ENCODE data around the gene LMBR1. TPM values are rescaled to one million over a fixed set of nuclear protein-coding genes. Genes with fewer than 3 reads are reported as not detected.
"Not testable (repeated sequence)": the region's sequence is repeated elsewhere in the genome, so short reads cannot be mapped to it uniquely, and the experiment has no call there.

LMBR1 gene
- polyA plus RNA-seq, 1 donor from 2014 or later, result 68.9 TPM

GRCh38 chr7:156857757-156858156 lies 35.2 kb downstream of the LMBR1 start:
- Histone ChIP-seq H3K27me3 (ENCODE audit: insufficient read depth, low read depth, low read length) (no peaks in the 10 kb centered on the region), H3K79me2 (replicated peaks; ENCODE audit: insufficient read depth, low read length) (peaks cover 24% of the 10 kb centered on the region), H3K4me2 (ENCODE audit: low read length) (no peak overlapping the region), H2AFZ (ENCODE audit: low read depth, low read length) (no peak overlapping the region), H3K4me3 (ENCODE audit: low read length) (no peak overlapping the region), H3F3A (ENCODE audit: insufficient read depth, low read length, poor library complexity, severe bottlenecking) (no peaks in the 10 kb centered on the region), H3K9me3 (ENCODE audit: low read length) (peaks cover 7% of the 10 kb centered on the region), H3K9me2 (ENCODE audit: insufficient read depth, low read length) (no peaks in the 10 kb centered on the region), H3K36me3 (ENCODE audit: insufficient read depth, low read length) (no peaks in the 10 kb centered on the region), H4K20me1 (ENCODE audit: insufficient read depth) (no peaks in the 10 kb centered on the region), H3K27ac (ENCODE audit: low read length) (no peak overlapping the region), H3K9ac (ENCODE audit: low read length) (no peak overlapping the region)
- TF ChIP-seq TAF1 (IDR thresholded peaks at IDR 0.05; ENCODE audit: low read depth) (no peak), EP300 (conservative IDR thresholded peaks at IDR 0.05; ENCODE audit: poor library complexity, severe bottlenecking) (no peak)

- peaks cover 7% of the 10 kb centered on the region for H3K9me3 ChIP-seq (ENCODE audit: low read length)
- TF ChIP-seq MXI1 (conservative IDR thresholded peaks at IDR 0.05; ENCODE audit: poor library complexity, severe bottlenecking), result no peak
- H3K4me3 ChIP-seq (ENCODE audit: low read length), result no peak overlapping the region
- no peak overlapping the region for H3K9ac ChIP-seq (ENCODE audit: low read length)
- no peaks in the 10 kb centered on the region for H3K9me2 ChIP-seq (ENCODE audit: insufficient read depth, low read length)
- H2AFZ ChIP-seq (ENCODE audit: low read depth, low read length), result no peak overlapping the region
- peaks cover 24% of the 10 kb centered on the region for H3K79me2 ChIP-seq (replicated peaks; ENCODE audit: insufficient read depth, low read length)
- H3K36me3 ChIP-seq (ENCODE audit: insufficient read depth, low read length), result no peaks in the 10 kb centered on the region
- no peaks in the 10 kb centered on the region for H4K20me1 ChIP-seq (ENCODE audit: insufficient read depth)
- H3K27me3 ChIP-seq (ENCODE audit: insufficient read depth, low read depth, low read length), result no peaks in the 10 kb centered on the region
- H3K4me2 ChIP-seq (ENCODE audit: low read length), result no peak overlapping the region
- H3F3A ChIP-seq (ENCODE audit: insufficient read depth, low read length, poor library complexity, severe bottlenecking), result no peaks in the 10 kb centered on the region
- H3K27ac ChIP-seq (ENCODE audit: low read length), result no peak overlapping the region
These were observed 38.3 kb downstream of the LMBR1 start for GRCh38 chr7:156854654-156855053.

GRCh38 chr7:156848979-156849378 lies 44.0 kb downstream of the LMBR1 start:
- Histone ChIP-seq H3F3A (ENCODE audit: insufficient read depth, low read length, poor library complexity, severe bottlenecking) (no peaks in the 10 kb centered on the region), H3K27ac (ENCODE audit: low read length) (no peak overlapping the region), H3K4me3 (ENCODE audit: low read length) (no peak overlapping the region), H3K9me2 (ENCODE audit: insufficient read depth, low read length) (no peaks in the 10 kb centered on the region), H3K9me3 (ENCODE audit: low read length) (no peaks in the 10 kb centered on the region), H3K36me3 (ENCODE audit: insufficient read depth, low read length) (no peaks in the 10 kb centered on the region), H3K27me3 (ENCODE audit: insufficient read depth, low read depth, low read length) (no peaks in the 10 kb centered on the region), H3K4me2 (ENCODE audit: low read length) (no peak overlapping the region), H3K79me2 (replicated peaks; ENCODE audit: insufficient read depth, low read length) (peaks cover 10% of the 10 kb centered on the region), H2AFZ (ENCODE audit: low read depth, low read length) (no peak overlapping the region), H3K9ac (ENCODE audit: low read length) (no peak overlapping the region), H4K20me1 (ENCODE audit: insufficient read depth) (no peaks in the 10 kb centered on the region)
- no peak for TF ChIP-seq RAD21 (conservative IDR thresholded peaks at IDR 0.05)
- TF ChIP-seq POLR2AphosphoS5 (IDR thresholded peaks at IDR 0.05), result no peak

- TF ChIP-seq POLR2AphosphoS5 (IDR thresholded peaks at IDR 0.05) (no peak), MXI1 (conservative IDR thresholded peaks at IDR 0.05; ENCODE audit: poor library complexity, severe bottlenecking) (no peak), EP300 (conservative IDR thresholded peaks at IDR 0.05; ENCODE audit: poor library complexity, severe bottlenecking) (no peak), CTCF (IDR thresholded peaks at IDR 0.05; ENCODE audit: poor library complexity, severe bottlenecking) (no peak), EZH2 (IDR thresholded peaks at IDR 0.05; ENCODE audit: borderline replicate concordance, insufficient read depth, low read length, poor library complexity, severe bottlenecking) (no peak), TAF1 (IDR thresholded peaks at IDR 0.05; ENCODE audit: low read depth) (no peak), REST (IDR thresholded peaks at IDR 0.05; ENCODE audit: borderline replicate concordance) (no peak), SMC3 (conservative IDR thresholded peaks at IDR 0.05; ENCODE audit: poor library complexity) (no peak), RAD21 (conservative IDR thresholded peaks at IDR 0.05) (no peak)
These were observed 47.4 kb downstream of the LMBR1 start for GRCh38 chr7:156845379-156846101.

GRCh38 chr7:156843582-156843981 lies 49.4 kb downstream of the LMBR1 start:
- H3F3A ChIP-seq (ENCODE audit: insufficient read depth, low read length, poor library complexity, severe bottlenecking); H3K36me3 ChIP-seq (ENCODE audit: insufficient read depth, low read length); H2AFZ ChIP-seq (ENCODE audit: low read depth, low read length); H3K9me3 ChIP-seq (ENCODE audit: low read length); H3K4me2 ChIP-seq (ENCODE audit: low read length); H3K9me2 ChIP-seq (ENCODE audit: insufficient read depth, low read length); H3K9ac ChIP-seq (ENCODE audit: low read length); H4K20me1 ChIP-seq (ENCODE audit: insufficient read depth); H3K79me2 ChIP-seq (replicated peaks; ENCODE audit: insufficient read depth, low read length); H3K4me3 ChIP-seq (ENCODE audit: low read length); H3K27ac ChIP-seq (ENCODE audit: low read length); H3K27me3 ChIP-seq (ENCODE audit: insufficient read depth, low read depth, low read length): not testable (repeated sequence)

More at GRCh38 chr7:156845379-156846101, 47.4 kb downstream of the LMBR1 start:
- no peak overlapping the region for H3K4me2 ChIP-seq (ENCODE audit: low read length)
- no peaks in the 10 kb centered on the region for H4K20me1 ChIP-seq (ENCODE audit: insufficient read depth)
- no peak overlapping the region for H3K27ac ChIP-seq (ENCODE audit: low read length)
- H3K36me3 ChIP-seq (ENCODE audit: insufficient read depth, low read length), result no peaks in the 10 kb centered on the region
- H2AFZ ChIP-seq (ENCODE audit: low read depth, low read length), result no peak overlapping the region
- no peaks in the 10 kb centered on the region for H3K27me3 ChIP-seq (ENCODE audit: insufficient read depth, low read depth, low read length)
- no peaks in the 10 kb centered on the region for H3K9me3 ChIP-seq (ENCODE audit: low read length)
- no peak overlapping the region for H3K9ac ChIP-seq (ENCODE audit: low read length)
- H3K4me3 ChIP-seq (ENCODE audit: low read length), result no peak overlapping the region
- H3F3A ChIP-seq (ENCODE audit: insufficient read depth, low read length, poor library complexity, severe bottlenecking), result no peaks in the 10 kb centered on the region
- H3K79me2 ChIP-seq (replicated peaks; ENCODE audit: insufficient read depth, low read length), result peaks cover 10% of the 10 kb centered on the region
- H3K9me2 ChIP-seq (ENCODE audit: insufficient read depth, low read length), result no peaks in the 10 kb centered on the region
